HepG2 (cell line): ENCODE data around the gene ARGLU1. TPM values are rescaled to one million over a fixed set of nuclear protein-coding genes. Genes with fewer than 3 reads are reported as not detected.

Source experiments
- ATAC-seq: fragments of 200-7000 bp; cut with Tn5 transposase; 3 replicates; pipeline ENCODE4 v1.9.1; 2020; ENCODE audit warnings: mild to moderate bottlenecking, moderate library complexity
- BruUV-seq: library from RNA; stranded (reverse); fragments of 400-500 nt; replicated peaks from 2 replicates; lab custom pipeline; 2021; lab: Mats Ljungman, UMichigan
- CTCF ChIA-PET: fragments of 300-600 bp; formaldehyde crosslinking; extraction: SDS; loops from one replicate; lab custom pipeline; 2021; ENCODE audit warnings: low total read pairs, inconsistent platforms, low intra/inter-chr PET ratio; lab: Yijun Ruan, JAX
- POLR2A ChIA-PET: fragments of 350-600 bp; sonication (Branson Sonifier 250); formaldehyde crosslinking; loops from one replicate; lab custom pipeline; 2020; ENCODE audit warnings: antibody characterized with exemption, inconsistent platforms; lab: Yijun Ruan, JAX
- DNase-seq: peaks from one replicate; pipeline ENCODE4 v3.0.0-alpha.2; 2015; ENCODE audit warnings: low spot score
- FAIRE-seq: peaks from 3 replicates; lab custom pipeline; 2011; peaks lifted over from hg19 to GRCh38; lab: Jason Lieb, UNC
- H2AFZ ChIP-seq: one replicate; pipeline ENCODE4 v1.6.1; 2011; ENCODE audit warnings: low read length, inconsistent platforms
- H3K27ac ChIP-seq: fragments of 300-600 bp; 3 replicates; pipeline ENCODE4 v1.8.0; 2011; ENCODE audit warnings: mixed run types, mild to moderate bottlenecking, mixed read lengths, low read length, inconsistent platforms; ENCODE audit not compliant: insufficient read depth; ENCODE audit errors: extremely low read length
- H3K27me3 ChIP-seq, 2 experiments: fragments of 200-600 bp in 1 of 2; 2 replicates in 1 of 2; 3 replicates in 1 of 2; pipeline versions ENCODE4 v1.6.0 to v1.8.0; 2011; ENCODE audit warnings: low read length in 2 of 2, mild to moderate bottlenecking in 2 of 2, moderate library complexity in 2 of 2, inconsistent platforms in 1 of 2; ENCODE audit not compliant: insufficient read depth in 2 of 2, control insufficient read depth in 1 of 2
- H3K36me3 ChIP-seq, 2 experiments: fragments of 200-600 bp in 1 of 2; replicated peaks in 1 of 2; 2 replicates in 1 of 2; 3 replicates in 1 of 2; pipeline versions ENCODE4 v1.5.1 to v1.8.0; 2011; ENCODE audit warnings: low read length in 2 of 2, inconsistent platforms in 1 of 2; ENCODE audit not compliant: insufficient read depth in 2 of 2, control insufficient read depth in 1 of 2
- H3K4me1 ChIP-seq: 2 replicates; pipeline ENCODE4 v1.5.1; 2012; ENCODE audit warnings: low read length, inconsistent platforms; ENCODE audit not compliant: insufficient read depth
- H3K4me2 ChIP-seq: 2 replicates; pipeline ENCODE4 v1.6.0; 2011; ENCODE audit warnings: low read depth, low read length, inconsistent platforms
- H3K4me3 ChIP-seq, 3 experiments: fragments of 200-600 bp in 1 of 3; sonication (generic), shearing (Covaris generic) in 1 of 3; replicated peaks in 1 of 3; 2 replicates each; pipeline ENCODE4 v1.5.1; 2011 to 2016; ENCODE audit warnings: low read length in 3 of 3, inconsistent platforms in 2 of 3, low read depth in 2 of 3, mild to moderate bottlenecking in 2 of 3, control low read depth in 1 of 3, mixed read lengths in 1 of 3; ENCODE audit not compliant: insufficient read depth in 1 of 3
- H3K79me2 ChIP-seq: one replicate; pipeline ENCODE4 v1.6.1; 2011; ENCODE audit warnings: low read length, inconsistent platforms; ENCODE audit not compliant: insufficient read depth
- H3K9ac ChIP-seq: 2 replicates; pipeline ENCODE4 v1.6.0; 2011; ENCODE audit warnings: mild to moderate bottlenecking, low read depth, low read length, inconsistent platforms; ENCODE audit not compliant: insufficient read depth
- H3K9me3 ChIP-seq: 2 replicates; pipeline ENCODE4 v1.5.1; 2012; ENCODE audit warnings: mild to moderate bottlenecking, low read length
- H4K20me1 ChIP-seq: 2 replicates; pipeline ENCODE4 v1.6.0; 2011; ENCODE audit warnings: inconsistent platforms, mild to moderate bottlenecking, low read length, moderate library complexity; ENCODE audit not compliant: insufficient read depth
- ARHGAP35 ChIP-seq: sonication (generic); formaldehyde crosslinking; IDR thresholded peaks from 2 replicates; pipeline ENCODE4 v1.9.0; 2022; ENCODE audit warnings: mild to moderate bottlenecking, inconsistent platforms, moderate library complexity, missing genetic modification reagents, borderline replicate concordance
- GPN1 ChIP-seq: sonication (generic); formaldehyde crosslinking; IDR thresholded peaks from 2 replicates; pipeline ENCODE4 v1.5.1; 2020; ENCODE audit warnings: missing genetic modification reagents, borderline replicate concordance
- NFE2L2 ChIP-seq: fragments of 150-350 bp; IDR thresholded peaks from 2 replicates; pipeline ENCODE4 v1.6.1; 2014; ENCODE audit warnings: low read length
- RFXANK ChIP-seq: IDR thresholded peaks from 2 replicates; pipeline ENCODE4 v1.6.1; 2016
- SMARCE1 ChIP-seq: fragments of 450-650 bp; IDR thresholded peaks from 2 replicates; pipeline ENCODE4 v1.6.1; 2017; ENCODE audit warnings: borderline replicate concordance
- WIZ ChIP-seq: sonication (generic); formaldehyde crosslinking; IDR thresholded peaks from 2 replicates; pipeline ENCODE4 v1.5.1; 2020; ENCODE audit warnings: mild to moderate bottlenecking, missing genetic modification reagents
- ZBTB3 ChIP-seq: sonication (generic); formaldehyde crosslinking; IDR thresholded peaks from 2 replicates; pipeline ENCODE4 v1.4.0; 2020; ENCODE audit warnings: low read depth, mild to moderate bottlenecking, moderate library complexity, missing genetic modification reagents, borderline replicate concordance
- ZNF383 ChIP-seq: sonication (generic); formaldehyde crosslinking; IDR thresholded peaks from 2 replicates; pipeline ENCODE4 v1.4.0; 2020; ENCODE audit warnings: missing genetic modification reagents, mild to moderate bottlenecking, borderline replicate concordance
- ZSCAN30 ChIP-seq: sonication (generic); formaldehyde crosslinking; IDR thresholded peaks from 2 replicates; pipeline ENCODE4 v1.5.0; 2020; ENCODE audit warnings: mild to moderate bottlenecking, missing genetic modification reagents
- in situ Hi-C: cut with HindIII; loops from 2 replicates; pipeline ENCODE4 v1.10.0; 2017; ENCODE audit warnings: low pct_unique_long_range_greater_than_20kb; ENCODE audit not compliant: extremely low pct_ligation_motif_present
- intact Hi-C: fragments of 100-400 bp; cut with micrococcal nuclease; formaldehyde crosslinking; loops from one replicate; pipeline ENCODE4 v1.10.0; 2022; ENCODE audit not compliant: unreplicated experiment
- polyA plus RNA-seq, 8 experiments: library from polyadenylated mRNA; depleted of rRNA in 3 of 8; stranded (reverse) in 7 of 8; unstranded in 1 of 8; fragments of >200 nt; fragmentation: Illumina TruSeq in 4 of 8; extraction: Trizol in 4 of 8; gene quantifications; 2 replicates each; pipeline versions ENCODE4 v1.2.1 to v1.2.3, GENCODE V29; 2011 to 2016; ENCODE audit warnings: low read depth in 4 of 8, missing spikeins in 1 of 8, mixed read lengths in 1 of 8; ENCODE audit not compliant: insufficient read depth in 1 of 8
- total RNA-seq, 5 experiments: library from RNA; depleted of rRNA; stranded (reverse); fragments of >200 nt; fragmentation: Illumina TruSeq; extraction: Trizol; gene quantifications; 2 replicates each; pipeline ENCODE4 v1.2.3, GENCODE V29; 2016; ENCODE audit warnings: low read depth in 1 of 5
- TF ChIP-seq, protein P1 (sequence below): fragments of 450-650 bp; IDR thresholded peaks from 2 replicates; pipeline ENCODE4 v1.6.1; 2017
- TF ChIP-seq, protein P2 (sequence below): sonication (generic); formaldehyde crosslinking; IDR thresholded peaks from 2 replicates; pipeline ENCODE4 v1.4.0; 2020; ENCODE audit warnings: mild to moderate bottlenecking, low read depth, missing genetic modification reagents
- TF ChIP-seq, protein P3 (sequence below): sonication (generic); formaldehyde crosslinking; IDR thresholded peaks from 2 replicates; pipeline ENCODE4 v1.4.0; 2020; ENCODE audit warnings: missing genetic modification reagents, mild to moderate bottlenecking, borderline replicate concordance
- TF ChIP-seq, protein P4 (sequence below): sonication (generic); formaldehyde crosslinking; IDR thresholded peaks from 2 replicates; pipeline ENCODE4 v1.4.0; 2020; ENCODE audit warnings: missing genetic modification reagents, borderline replicate concordance
- TF ChIP-seq, protein P5 (sequence below): sonication (generic); formaldehyde crosslinking; IDR thresholded peaks from 2 replicates; pipeline ENCODE4 v1.4.0; 2020; ENCODE audit warnings: low read depth, mild to moderate bottlenecking, missing genetic modification reagents

Gene ARGLU1
- total and polyA plus RNA-seq, 2 of the 13 experiments (the other 11 are each of a cell fraction or from before 2014, with no cell fraction given), result 47.1 to 70.6 TPM

DNA sequence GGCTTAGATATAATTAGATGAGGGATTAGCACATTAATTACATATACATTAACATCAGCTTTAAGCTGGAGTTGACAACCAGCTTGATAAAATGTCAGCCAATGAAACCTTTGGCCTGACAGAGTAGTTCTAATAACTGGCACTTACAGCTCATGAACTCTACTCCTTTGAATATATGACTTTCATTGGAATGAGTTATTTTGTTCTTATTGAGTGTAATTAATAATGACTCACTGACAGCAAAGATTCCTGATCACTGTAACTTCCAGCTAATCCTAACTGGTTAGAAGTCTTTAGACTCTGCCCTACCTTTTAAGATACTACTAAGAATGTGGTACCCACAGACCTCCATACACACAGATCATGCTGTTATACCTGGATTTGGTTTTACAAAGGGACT, 73.4 kb downstream of the ARGLU1 start:
- FAIRE-seq (no peak), ATAC-seq (no peak)

More for the DNA sequence above, 73.4 kb downstream of the ARGLU1 start:
- H3K4me2 ChIP-seq, result no peak overlapping the region
- CTCF ChIA-PET, result no interaction called here
- H3K4me1 ChIP-seq, result no peaks in the 10 kb centered on the region
- no peak overlapping the region for H3K9ac ChIP-seq
- no peak overlapping the region for H3K27ac ChIP-seq
- H3K9me3 ChIP-seq, result no peaks in the 10 kb centered on the region
- H2AFZ ChIP-seq, result no peak overlapping the region
- H3K27me3 ChIP-seq, result no peaks in the 10 kb centered on the region
- no peak overlapping the region for H3K4me3 ChIP-seq
- H3K36me3 ChIP-seq, result no peaks in the 10 kb centered on the region
- H3K79me2 ChIP-seq, result no peaks in the 10 kb centered on the region
- in situ Hi-C loops, result no loop called here
- DNase-seq, result no peak
- intact Hi-C loops, result no loop called here
- no peaks in the 10 kb centered on the region for H4K20me1 ChIP-seq
- TF ChIP-seq WIZ (CRISPR knock-in tag) (no peak), ZBTB3 (CRISPR knock-in tag) (no peak), ZSCAN30 (CRISPR knock-in tag) (no peak), ZNF383 (CRISPR knock-in tag) (no peak), NFE2L2 (no peak), GPN1 (CRISPR knock-in tag) (no peak), ARHGAP35 (CRISPR knock-in tag) (no peak), RFXANK (CRISPR knock-in tag) (no peak), SMARCE1 (no peak)
- TF ChIP-seq, protein P1, sequence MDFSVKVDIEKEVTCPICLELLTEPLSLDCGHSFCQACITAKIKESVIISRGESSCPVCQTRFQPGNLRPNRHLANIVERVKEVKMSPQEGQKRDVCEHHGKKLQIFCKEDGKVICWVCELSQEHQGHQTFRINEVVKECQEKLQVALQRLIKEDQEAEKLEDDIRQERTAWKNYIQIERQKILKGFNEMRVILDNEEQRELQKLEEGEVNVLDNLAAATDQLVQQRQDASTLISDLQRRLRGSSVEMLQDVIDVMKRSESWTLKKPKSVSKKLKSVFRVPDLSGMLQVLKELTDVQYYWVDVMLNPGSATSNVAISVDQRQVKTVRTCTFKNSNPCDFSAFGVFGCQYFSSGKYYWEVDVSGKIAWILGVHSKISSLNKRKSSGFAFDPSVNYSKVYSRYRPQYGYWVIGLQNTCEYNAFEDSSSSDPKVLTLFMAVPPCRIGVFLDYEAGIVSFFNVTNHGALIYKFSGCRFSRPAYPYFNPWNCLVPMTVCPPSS, result no peak
- TF ChIP-seq, protein P2, sequence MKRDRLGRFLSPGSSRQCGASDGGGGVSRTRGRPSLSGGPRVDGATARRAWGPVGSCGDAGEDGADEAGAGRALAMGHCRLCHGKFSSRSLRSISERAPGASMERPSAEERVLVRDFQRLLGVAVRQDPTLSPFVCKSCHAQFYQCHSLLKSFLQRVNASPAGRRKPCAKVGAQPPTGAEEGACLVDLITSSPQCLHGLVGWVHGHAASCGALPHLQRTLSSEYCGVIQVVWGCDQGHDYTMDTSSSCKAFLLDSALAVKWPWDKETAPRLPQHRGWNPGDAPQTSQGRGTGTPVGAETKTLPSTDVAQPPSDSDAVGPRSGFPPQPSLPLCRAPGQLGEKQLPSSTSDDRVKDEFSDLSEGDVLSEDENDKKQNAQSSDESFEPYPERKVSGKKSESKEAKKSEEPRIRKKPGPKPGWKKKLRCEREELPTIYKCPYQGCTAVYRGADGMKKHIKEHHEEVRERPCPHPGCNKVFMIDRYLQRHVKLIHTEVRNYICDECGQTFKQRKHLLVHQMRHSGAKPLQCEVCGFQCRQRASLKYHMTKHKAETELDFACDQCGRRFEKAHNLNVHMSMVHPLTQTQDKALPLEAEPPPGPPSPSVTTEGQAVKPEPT (CRISPR knock-in tag), result no peak
- TF ChIP-seq, protein P3, sequence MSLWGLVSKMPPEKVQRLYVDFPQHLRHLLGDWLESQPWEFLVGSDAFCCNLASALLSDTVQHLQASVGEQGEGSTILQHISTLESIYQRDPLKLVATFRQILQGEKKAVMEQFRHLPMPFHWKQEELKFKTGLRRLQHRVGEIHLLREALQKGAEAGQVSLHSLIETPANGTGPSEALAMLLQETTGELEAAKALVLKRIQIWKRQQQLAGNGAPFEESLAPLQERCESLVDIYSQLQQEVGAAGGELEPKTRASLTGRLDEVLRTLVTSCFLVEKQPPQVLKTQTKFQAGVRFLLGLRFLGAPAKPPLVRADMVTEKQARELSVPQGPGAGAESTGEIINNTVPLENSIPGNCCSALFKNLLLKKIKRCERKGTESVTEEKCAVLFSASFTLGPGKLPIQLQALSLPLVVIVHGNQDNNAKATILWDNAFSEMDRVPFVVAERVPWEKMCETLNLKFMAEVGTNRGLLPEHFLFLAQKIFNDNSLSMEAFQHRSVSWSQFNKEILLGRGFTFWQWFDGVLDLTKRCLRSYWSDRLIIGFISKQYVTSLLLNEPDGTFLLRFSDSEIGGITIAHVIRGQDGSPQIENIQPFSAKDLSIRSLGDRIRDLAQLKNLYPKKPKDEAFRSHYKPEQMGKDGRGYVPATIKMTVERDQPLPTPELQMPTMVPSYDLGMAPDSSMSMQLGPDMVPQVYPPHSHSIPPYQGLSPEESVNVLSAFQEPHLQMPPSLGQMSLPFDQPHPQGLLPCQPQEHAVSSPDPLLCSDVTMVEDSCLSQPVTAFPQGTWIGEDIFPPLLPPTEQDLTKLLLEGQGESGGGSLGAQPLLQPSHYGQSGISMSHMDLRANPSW (CRISPR knock-in tag), result no peak
- TF ChIP-seq, protein P4, sequence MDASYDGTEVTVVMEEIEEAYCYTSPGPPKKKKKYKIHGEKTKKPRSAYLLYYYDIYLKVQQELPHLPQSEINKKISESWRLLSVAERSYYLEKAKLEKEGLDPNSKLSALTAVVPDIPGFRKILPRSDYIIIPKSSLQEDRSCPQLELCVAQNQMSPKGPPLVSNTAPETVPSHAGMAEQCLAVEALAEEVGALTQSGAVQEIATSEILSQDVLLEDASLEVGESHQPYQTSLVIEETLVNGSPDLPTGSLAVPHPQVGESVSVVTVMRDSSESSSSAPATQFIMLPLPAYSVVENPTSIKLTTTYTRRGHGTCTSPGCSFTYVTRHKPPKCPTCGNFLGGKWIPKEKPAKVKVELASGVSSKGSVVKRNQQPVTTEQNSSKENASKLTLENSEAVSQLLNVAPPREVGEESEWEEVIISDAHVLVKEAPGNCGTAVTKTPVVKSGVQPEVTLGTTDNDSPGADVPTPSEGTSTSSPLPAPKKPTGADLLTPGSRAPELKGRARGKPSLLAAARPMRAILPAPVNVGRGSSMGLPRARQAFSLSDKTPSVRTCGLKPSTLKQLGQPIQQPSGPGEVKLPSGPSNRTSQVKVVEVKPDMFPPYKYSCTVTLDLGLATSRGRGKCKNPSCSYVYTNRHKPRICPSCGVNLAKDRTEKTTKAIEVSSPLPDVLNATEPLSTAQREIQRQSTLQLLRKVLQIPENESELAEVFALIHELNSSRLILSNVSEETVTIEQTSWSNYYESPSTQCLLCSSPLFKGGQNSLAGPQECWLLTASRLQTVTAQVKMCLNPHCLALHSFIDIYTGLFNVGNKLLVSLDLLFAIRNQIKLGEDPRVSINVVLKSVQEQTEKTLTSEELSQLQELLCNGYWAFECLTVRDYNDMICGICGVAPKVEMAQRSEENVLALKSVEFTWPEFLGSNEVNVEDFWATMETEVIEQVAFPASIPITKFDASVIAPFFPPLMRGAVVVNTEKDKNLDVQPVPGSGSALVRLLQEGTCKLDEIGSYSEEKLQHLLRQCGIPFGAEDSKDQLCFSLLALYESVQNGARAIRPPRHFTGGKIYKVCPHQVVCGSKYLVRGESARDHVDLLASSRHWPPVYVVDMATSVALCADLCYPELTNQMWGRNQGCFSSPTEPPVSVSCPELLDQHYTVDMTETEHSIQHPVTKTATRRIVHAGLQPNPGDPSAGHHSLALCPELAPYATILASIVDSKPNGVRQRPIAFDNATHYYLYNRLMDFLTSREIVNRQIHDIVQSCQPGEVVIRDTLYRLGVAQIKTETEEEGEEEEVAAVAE (CRISPR knock-in tag), result no peak
- TF ChIP-seq, protein P5, sequence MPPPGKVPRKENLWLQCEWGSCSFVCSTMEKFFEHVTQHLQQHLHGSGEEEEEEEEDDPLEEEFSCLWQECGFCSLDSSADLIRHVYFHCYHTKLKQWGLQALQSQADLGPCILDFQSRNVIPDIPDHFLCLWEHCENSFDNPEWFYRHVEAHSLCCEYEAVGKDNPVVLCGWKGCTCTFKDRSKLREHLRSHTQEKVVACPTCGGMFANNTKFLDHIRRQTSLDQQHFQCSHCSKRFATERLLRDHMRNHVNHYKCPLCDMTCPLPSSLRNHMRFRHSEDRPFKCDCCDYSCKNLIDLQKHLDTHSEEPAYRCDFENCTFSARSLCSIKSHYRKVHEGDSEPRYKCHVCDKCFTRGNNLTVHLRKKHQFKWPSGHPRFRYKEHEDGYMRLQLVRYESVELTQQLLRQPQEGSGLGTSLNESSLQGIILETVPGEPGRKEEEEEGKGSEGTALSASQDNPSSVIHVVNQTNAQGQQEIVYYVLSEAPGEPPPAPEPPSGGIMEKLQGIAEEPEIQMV (CRISPR knock-in tag), result no peak
- TF ChIP-seq, all 625 proteins: peak for 0
- no TSS peak for BruUV-seq
- POLR2A ChIA-PET, result no interaction called here
